ENCODE measurements around the gene GMNC. TPM values are rescaled to one million over a fixed set of nuclear protein-coding genes. Genes with fewer than 3 reads are reported as not detected.
A peak's percentile ranks its signal among the peaks of the same experiment; 100 is the strongest.

Gene GMNC, protein sequence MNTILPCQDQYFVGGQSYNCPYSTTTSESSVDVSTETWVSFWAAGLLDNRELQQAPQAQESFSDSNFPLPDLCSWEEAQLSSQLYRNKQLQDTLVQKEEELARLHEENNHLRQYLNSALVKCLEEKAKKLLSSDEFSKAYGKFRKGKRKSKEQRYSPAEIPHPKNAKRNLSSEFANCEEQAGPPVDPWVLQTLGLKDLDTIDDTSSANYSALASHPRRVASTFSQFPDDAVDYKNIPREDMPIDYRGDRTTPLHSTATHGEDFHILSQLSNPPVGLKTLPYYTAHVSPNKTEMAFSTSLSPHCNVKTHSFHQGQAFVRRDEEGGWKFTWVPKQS
- polyA plus RNA-seq (2012; ENCODE audit: insufficient read depth, insufficient read length, low read depth), result not detected

DNA sequence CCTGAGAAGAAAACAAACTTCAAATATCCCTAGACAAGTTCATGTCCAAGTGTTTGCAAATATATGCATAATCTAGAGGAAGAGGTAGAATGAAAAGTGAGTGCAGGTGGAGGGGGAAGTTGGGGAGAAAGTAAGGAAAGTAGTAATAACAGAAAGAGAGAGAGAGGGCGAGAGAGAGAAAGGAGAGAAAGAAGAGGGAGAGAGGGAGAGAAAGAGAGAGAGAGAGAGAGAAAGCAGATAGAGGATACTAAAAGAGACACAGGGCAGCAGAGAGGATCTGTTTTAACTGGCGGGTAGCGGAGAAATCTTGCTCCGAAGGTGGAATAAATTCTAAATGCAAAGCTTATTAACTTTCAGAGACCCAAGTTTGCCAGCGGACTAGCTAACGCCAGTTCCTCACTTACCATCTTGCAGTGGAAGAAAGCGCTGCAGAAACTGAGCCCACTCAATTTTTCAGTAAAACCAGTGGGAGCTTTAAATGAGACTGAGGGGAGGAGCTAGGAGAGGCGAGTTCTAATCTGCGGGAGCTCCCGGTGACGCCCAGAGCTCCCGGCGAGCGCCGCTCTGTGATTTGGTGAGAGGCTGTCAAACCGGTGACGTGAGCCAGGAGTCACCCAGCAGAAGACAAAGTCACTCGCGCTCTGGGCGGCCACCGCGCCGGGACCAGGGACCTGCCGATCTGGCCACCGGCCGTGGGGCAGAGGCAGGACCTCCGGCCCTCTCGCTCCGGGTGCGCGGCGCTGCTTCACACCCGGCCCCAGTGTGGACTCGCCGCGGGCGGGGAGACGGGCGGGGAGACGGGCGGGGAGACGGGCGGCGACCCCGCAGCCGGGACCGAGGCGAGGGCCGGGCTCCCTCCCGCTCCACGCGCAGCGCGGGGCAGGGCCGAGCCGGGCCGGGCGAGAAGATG, at the start of gene GMNC:
Gene GMNC (minus strand): TSS at position 486 of the 910 bp plus-strand sequence. CDS start 79 bp downstream, at position 407.
- DNase-seq, result peak; percentile 82
- TF ChIP-seq CTCF (IDR thresholded peaks at IDR 0.05; ENCODE audit: low read depth, low read length), result no peak
- no peaks in the 10 kb centered on the region for H3K9me3 ChIP-seq
- peaks cover 7% of the 10 kb centered on the region for H3K27me3 ChIP-seq
- no peaks in the 10 kb centered on the region for H3K36me3 ChIP-seq
- H3K4me3 ChIP-seq (ENCODE audit: low read depth, low read length), result peak within 1 kb of the TSS; percentile 56
- no peaks in the 10 kb centered on the region for H3K4me1 ChIP-seq

DNA sequence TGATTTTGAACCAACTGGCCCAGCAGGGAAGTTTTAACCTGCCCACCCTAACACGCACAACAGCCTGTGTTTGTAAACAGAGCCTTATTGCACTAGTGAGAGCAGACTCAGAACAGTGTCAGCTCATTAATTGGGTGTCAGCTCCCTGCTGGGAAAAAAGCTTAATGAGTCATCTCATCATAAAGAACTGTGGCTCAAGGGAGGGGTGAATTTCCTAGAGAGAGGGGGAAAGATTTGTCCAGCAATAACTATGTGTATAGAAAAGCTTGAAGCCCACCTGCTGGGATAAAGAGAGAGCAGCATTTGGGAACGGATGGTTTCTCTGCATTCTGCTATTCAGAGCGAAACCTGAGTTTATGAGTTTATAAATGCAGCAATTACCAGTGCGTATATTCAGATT, 48.9 kb upstream of the GMNC start:
- no peaks in the 10 kb centered on the region for H3K36me3 ChIP-seq
- no peaks in the 10 kb centered on the region for H3K27me3 ChIP-seq
- TF ChIP-seq CTCF (IDR thresholded peaks at IDR 0.05; ENCODE audit: low read depth, low read length), result no peak
- no peak for DNase-seq
- H3K4me1 ChIP-seq, result no peaks in the 10 kb centered on the region
- H3K9me3 ChIP-seq, result no peaks in the 10 kb centered on the region
- H3K4me3 ChIP-seq (ENCODE audit: low read depth, low read length), result no peak overlapping the region

- DNase-seq, result no peak
Measured at GRCh38 chr3:190909908-190910307, 47.4 kb upstream of the GMNC start.

GRCh38 chr3:190903156-190903555, 40.7 kb upstream of the GMNC start:
- no peaks in the 10 kb centered on the region for H3K9me3 ChIP-seq
- no peak for DNase-seq
- no peaks in the 10 kb centered on the region for H3K27me3 ChIP-seq
- no peaks in the 10 kb centered on the region for H3K36me3 ChIP-seq
- TF ChIP-seq CTCF (IDR thresholded peaks at IDR 0.05; ENCODE audit: low read depth, low read length), result no peak
- H3K4me1 ChIP-seq, result no peaks in the 10 kb centered on the region
- no peak overlapping the region for H3K4me3 ChIP-seq (ENCODE audit: low read depth, low read length)

More at GRCh38 chr3:190909908-190910307, 47.4 kb upstream of the GMNC start:
- Histone ChIP-seq H3K4me3 (ENCODE audit: low read depth, low read length) (no peak overlapping the region), H3K27me3 (no peaks in the 10 kb centered on the region), H3K4me1 (no peaks in the 10 kb centered on the region), H3K36me3 (no peaks in the 10 kb centered on the region), H3K9me3 (no peaks in the 10 kb centered on the region)
- TF ChIP-seq CTCF (IDR thresholded peaks at IDR 0.05; ENCODE audit: low read depth, low read length), result no peak

DNA sequence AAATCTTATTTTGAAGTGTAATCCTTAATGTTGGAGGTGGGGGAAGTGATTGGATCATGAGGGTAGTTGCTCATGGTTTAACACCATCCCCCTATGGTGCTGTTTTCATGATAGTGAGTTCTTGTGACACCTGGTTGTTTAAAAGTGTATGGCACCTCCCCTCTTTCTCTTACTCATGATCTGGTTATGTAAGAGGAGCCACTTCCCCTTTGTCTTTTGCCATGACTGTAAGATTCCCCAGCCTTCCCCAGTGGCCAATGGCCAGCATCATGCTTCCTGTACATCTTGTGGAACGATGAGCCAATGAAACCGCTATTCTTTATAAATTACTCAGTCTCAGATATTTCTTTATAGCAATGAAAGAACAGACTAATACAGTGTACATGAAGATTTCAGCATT, 39.8 kb upstream of the GMNC start:
- no peaks in the 10 kb centered on the region for H3K9me3 ChIP-seq
- no peaks in the 10 kb centered on the region for H3K27me3 ChIP-seq
- no peak for DNase-seq
- no peaks in the 10 kb centered on the region for H3K4me1 ChIP-seq
- H3K4me3 ChIP-seq (ENCODE audit: low read depth, low read length), result no peak overlapping the region
- H3K36me3 ChIP-seq, result no peaks in the 10 kb centered on the region
- TF ChIP-seq CTCF (IDR thresholded peaks at IDR 0.05; ENCODE audit: low read depth, low read length), result no peak
